Mesenchymal stem cell (in vitro differentiated cells and primary cell): ENCODE data around the gene CLCN6.

Source experiments
- DNase-seq: peaks from one replicate; pipeline ENCODE4 v3.0.0-alpha.2; 2013
- H2AFZ ChIP-seq: one replicate; pipeline ENCODE4 v1.6.1; 2013; ENCODE audit warnings: low read depth, mild to moderate bottlenecking, control low read depth, inconsistent platforms, low read length, moderate library complexity
- H2AK5ac ChIP-seq: 2 replicates; pipeline ENCODE4 v1.6.1; 2013; ENCODE audit warnings: low read length, moderate library complexity, mild to moderate bottlenecking, inconsistent platforms; ENCODE audit not compliant: severe bottlenecking
- H2BK120ac ChIP-seq: one replicate; pipeline ENCODE4 v1.6.1; 2013; ENCODE audit warnings: low read depth, mild to moderate bottlenecking, inconsistent platforms, low read length, moderate library complexity
- H2BK12ac ChIP-seq, 2 experiments: one replicate each; pipeline ENCODE4 v1.6.1; 2013; ENCODE audit warnings: inconsistent platforms in 2 of 2, low read length in 2 of 2, mild to moderate bottlenecking in 2 of 2, moderate library complexity in 2 of 2, control low read depth in 1 of 2
- H2BK15ac ChIP-seq: one replicate; pipeline ENCODE4 v1.6.1; 2013; ENCODE audit warnings: mild to moderate bottlenecking, low read depth, inconsistent platforms; ENCODE audit not compliant: poor library complexity, severe bottlenecking
- H2BK5ac ChIP-seq: 2 replicates; pipeline ENCODE4 v1.6.1; 2013; ENCODE audit warnings: low read depth, mild to moderate bottlenecking, low read length, control low read depth, inconsistent platforms; ENCODE audit not compliant: poor library complexity, severe bottlenecking
- H3K14ac ChIP-seq, 2 experiments: one replicate each; pipeline ENCODE4 v1.6.1; 2013; ENCODE audit warnings: inconsistent platforms in 2 of 2, low read length in 2 of 2, control low read depth in 1 of 2, mild to moderate bottlenecking in 1 of 2, moderate library complexity in 1 of 2
- H3K18ac ChIP-seq, 2 experiments: one replicate each; pipeline ENCODE4 v1.6.1; 2013; ENCODE audit warnings: inconsistent platforms in 2 of 2, low read length in 2 of 2, control low read depth in 1 of 2, low read depth in 1 of 2, mild to moderate bottlenecking in 1 of 2
- H3K23ac ChIP-seq, 2 experiments: one replicate each; pipeline ENCODE4 v1.6.1; 2013; ENCODE audit warnings: inconsistent platforms in 2 of 2, low read length in 2 of 2, mild to moderate bottlenecking in 2 of 2, moderate library complexity in 2 of 2, control low read depth in 1 of 2
- H3K27ac ChIP-seq: 2 replicates; pipeline ENCODE4 v1.5.1; 2013; ENCODE audit warnings: mild to moderate bottlenecking, moderate library complexity, low read length, control low read depth, inconsistent platforms; ENCODE audit not compliant: poor library complexity, severe bottlenecking
- H3K27me3 ChIP-seq, 2 experiments: 2 replicates each; pipeline versions ENCODE4 v1.6.1 to v1.7.0; 2013; ENCODE audit warnings: low read length in 2 of 2, mild to moderate bottlenecking in 2 of 2, moderate library complexity in 2 of 2, control low read depth in 1 of 2, inconsistent platforms in 1 of 2; ENCODE audit not compliant: control insufficient read depth in 1 of 2, insufficient read depth in 1 of 2
- H3K36me3 ChIP-seq, 2 experiments: 2 replicates each; pipeline versions ENCODE4 v1.6.1 to v1.7.0; 2013; ENCODE audit warnings: low read length in 2 of 2, control low read depth in 1 of 2, inconsistent platforms in 1 of 2, low read depth in 1 of 2, mild to moderate bottlenecking in 1 of 2; ENCODE audit not compliant: insufficient read depth in 2 of 2, control insufficient read depth in 1 of 2
- H3K4ac ChIP-seq, 2 experiments: one replicate each; pipeline ENCODE4 v1.6.1; 2013; ENCODE audit warnings: inconsistent platforms in 2 of 2, low read length in 2 of 2, mild to moderate bottlenecking in 2 of 2, moderate library complexity in 2 of 2, control low read depth in 1 of 2, low read depth in 1 of 2
- H3K4me1 ChIP-seq: 2 replicates; pipeline ENCODE4 v1.6.1; 2013; ENCODE audit warnings: low read depth, low read length, control low read depth; ENCODE audit not compliant: control insufficient read depth, insufficient read depth
- H3K4me2 ChIP-seq: 2 replicates; pipeline ENCODE4 v1.6.1; 2013; ENCODE audit warnings: low read length, mild to moderate bottlenecking, inconsistent platforms; ENCODE audit not compliant: poor library complexity, severe bottlenecking
- H3K4me3 ChIP-seq, 2 experiments: 2 replicates each; pipeline versions ENCODE4 v1.5.1 to v1.7.0; 2013; ENCODE audit warnings: low read length in 2 of 2, mild to moderate bottlenecking in 2 of 2, control low read depth in 1 of 2, low read depth in 1 of 2; ENCODE audit not compliant: insufficient read depth in 1 of 2
- H3K79me1 ChIP-seq: replicated peaks from 2 replicates; pipeline ENCODE4 v1.6.1; 2013; ENCODE audit warnings: mild to moderate bottlenecking, control low read depth, low read length, inconsistent platforms; ENCODE audit not compliant: poor library complexity, severe bottlenecking
- H3K9ac ChIP-seq: 2 replicates; pipeline ENCODE4 v1.7.0; 2013; ENCODE audit warnings: mild to moderate bottlenecking, low read length, moderate library complexity
- H3K9me3 ChIP-seq: 2 replicates; pipeline ENCODE4 v1.7.0; 2013; ENCODE audit warnings: mild to moderate bottlenecking, low read length; ENCODE audit not compliant: control insufficient read depth
- H4K8ac ChIP-seq: one replicate; pipeline ENCODE4 v1.6.1; 2013; ENCODE audit warnings: inconsistent platforms, mild to moderate bottlenecking, low read length, moderate library complexity
- H4K91ac ChIP-seq: one replicate; pipeline ENCODE4 v1.6.1; 2013; ENCODE audit warnings: mild to moderate bottlenecking, low read length, inconsistent platforms
- WGBS: methylation state at CpG from one replicate; pipeline ENCODE4 v1.1.7; 2013; ENCODE audit warnings: mixed read lengths; 5-methylcytosine and 5-hydroxymethylcytosine counted together

The CLCN6 gene

GRCh38 chr1:11777658-11778322, 28.2 kb upstream of the CLCN6 start:
- Histone ChIP-seq H3K4ac (no peak overlapping the region), H3K4me1 (no peaks in the 10 kb centered on the region), H3K23ac (no peak overlapping the region), H3K27ac (no peak overlapping the region), H2AK5ac (no peak overlapping the region), H2BK120ac (no peak overlapping the region), H3K79me1 (no peaks in the 10 kb centered on the region), H3K36me3 (no peaks in the 10 kb centered on the region), H3K4me3 (no peak overlapping the region), H3K27me3 (peaks cover 0 to 10% of the 10 kb centered on the region in 2 experiments), H2AFZ (no peak overlapping the region), H3K9me3 (no peaks in the 10 kb centered on the region), H3K9ac (no peak overlapping the region), H2BK15ac (peak overlapping the region; percentile 41), H3K14ac (no peak overlapping the region), H4K91ac (no peak overlapping the region), H2BK5ac (no peak overlapping the region), H4K8ac (no peak overlapping the region), H3K4me2 (no peak overlapping the region), H3K18ac (no peak overlapping the region), H2BK12ac (no peak overlapping the region)
- 90% methylated on average over 8 of the region's 8 CpGs for WGBS
- no peak for DNase-seq

GRCh38 chr1:11778336-11778735, 27.7 kb upstream of the CLCN6 start:
- no peaks in the 10 kb centered on the region for H3K9me3 ChIP-seq
- no peak overlapping the region for H2BK15ac ChIP-seq
- H3K4me3 ChIP-seq = no peak overlapping the region
- H2BK5ac ChIP-seq = no peak overlapping the region
- H3K9ac ChIP-seq = no peak overlapping the region
- no peak overlapping the region for H3K18ac ChIP-seq
- peaks cover 0 to 10% of the 10 kb centered on the region in 2 experiments for H3K27me3 ChIP-seq
- H3K14ac ChIP-seq = no peak overlapping the region
- no peaks in the 10 kb centered on the region for H3K79me1 ChIP-seq
- no peak overlapping the region for H2AK5ac ChIP-seq
- H2AFZ ChIP-seq = no peak overlapping the region
- no peak overlapping the region for H2BK12ac ChIP-seq
- no peak overlapping the region for H3K27ac ChIP-seq
- DNase-seq = no peak
- no peak overlapping the region for H3K4me2 ChIP-seq
- no peaks in the 10 kb centered on the region for H3K4me1 ChIP-seq
- H4K91ac ChIP-seq = no peak overlapping the region
- no peaks in the 10 kb centered on the region for H3K36me3 ChIP-seq
- no peak overlapping the region for H3K23ac ChIP-seq
- no peak overlapping the region for H2BK120ac ChIP-seq
- 83% methylated on average over 9 of the region's 9 CpGs for WGBS
- H3K4ac ChIP-seq = no peak overlapping the region
- H4K8ac ChIP-seq = no peak overlapping the region

GRCh38 chr1:11778844-11779623, 27.0 kb upstream of the CLCN6 start:
- no peak overlapping the region for H3K4me2 ChIP-seq
- H4K8ac ChIP-seq = no peak overlapping the region
- no peaks in the 10 kb centered on the region for H3K36me3 ChIP-seq
- no peak overlapping the region for H4K91ac ChIP-seq
- H3K4me3 ChIP-seq = no peak overlapping the region
- H2BK15ac ChIP-seq = no peak overlapping the region
- no peak overlapping the region for H3K23ac ChIP-seq
- 90% methylated on average over 12 of the region's 15 CpGs for WGBS
- peaks cover 0 to 10% of the 10 kb centered on the region in 2 experiments for H3K27me3 ChIP-seq
- H3K9ac ChIP-seq = no peak overlapping the region
- no peak for DNase-seq
- no peak overlapping the region for H2AK5ac ChIP-seq
- no peak overlapping the region for H2BK120ac ChIP-seq
- no peak overlapping the region for H3K18ac ChIP-seq
- H2BK5ac ChIP-seq = no peak overlapping the region
- no peak overlapping the region for H3K4ac ChIP-seq
- no peak overlapping the region for H2BK12ac ChIP-seq
- no peak overlapping the region for H3K27ac ChIP-seq
- no peak overlapping the region for H2AFZ ChIP-seq
- H3K4me1 ChIP-seq = peaks cover 1% of the 10 kb centered on the region
- H3K14ac ChIP-seq = no peak overlapping the region
- no peaks in the 10 kb centered on the region for H3K9me3 ChIP-seq
- no peaks in the 10 kb centered on the region for H3K79me1 ChIP-seq

DNA sequence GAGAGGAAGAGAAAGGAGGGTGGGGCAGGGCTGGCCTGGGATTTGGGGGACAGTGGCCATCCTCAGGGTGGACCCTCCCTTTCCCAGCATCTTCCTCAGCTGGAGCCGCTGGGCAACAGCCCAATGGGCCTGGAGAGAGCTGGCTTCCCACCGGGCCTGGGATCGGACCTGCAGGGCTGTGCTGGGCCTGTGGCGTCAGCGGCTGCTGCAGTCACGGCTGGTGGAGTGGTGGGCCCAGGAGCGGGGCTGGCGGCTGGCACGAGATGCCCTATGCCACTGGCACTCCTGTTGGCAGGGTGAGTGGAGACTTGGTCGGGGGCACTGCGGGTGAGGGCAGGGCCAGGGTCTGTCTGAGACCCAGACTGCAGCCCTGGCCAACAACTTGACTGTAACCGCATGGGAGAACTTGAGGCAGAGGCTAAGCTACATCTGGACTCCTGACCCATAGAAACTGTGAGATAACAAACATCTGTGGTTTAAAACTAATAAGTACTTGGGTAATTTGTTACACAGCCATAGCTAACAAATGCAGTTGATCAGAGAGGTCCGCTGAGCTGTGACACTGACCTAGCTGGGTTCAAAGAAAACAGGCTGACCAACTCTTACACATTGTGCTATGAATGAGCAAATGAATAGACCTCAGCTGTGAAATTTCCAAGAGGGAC, 26.1 kb upstream of the CLCN6 start:
- H3K23ac ChIP-seq = no peak overlapping the region
- H2BK5ac ChIP-seq = no peak overlapping the region
- no peak overlapping the region for H3K4me2 ChIP-seq
- no peak overlapping the region for H4K8ac ChIP-seq
- no peak for DNase-seq
- WGBS = 80% methylated on average over 12 of the region's 13 CpGs
- H2BK12ac ChIP-seq = no peak overlapping the region
- H3K27ac ChIP-seq = no peak overlapping the region
- no peak overlapping the region for H2BK15ac ChIP-seq
- H3K14ac ChIP-seq = no peak overlapping the region
- peaks cover 9% of the 10 kb centered on the region for H3K4me1 ChIP-seq
- H4K91ac ChIP-seq = no peak overlapping the region
- H3K9me3 ChIP-seq = no peaks in the 10 kb centered on the region
- H3K4ac ChIP-seq = no peak overlapping the region
- H3K18ac ChIP-seq = no peak overlapping the region
- H3K79me1 ChIP-seq = no peaks in the 10 kb centered on the region
- no peak overlapping the region for H2AFZ ChIP-seq
- no peaks in the 10 kb centered on the region for H3K36me3 ChIP-seq
- H3K9ac ChIP-seq = no peak overlapping the region
- no peak overlapping the region for H3K4me3 ChIP-seq
- H2BK120ac ChIP-seq = no peak overlapping the region
- no peak overlapping the region for H2AK5ac ChIP-seq
- peaks cover 0 to 6% of the 10 kb centered on the region in 2 experiments for H3K27me3 ChIP-seq
